Endothelial cell of umbilical vein (primary cell): ENCODE data around the gene CYP46A1. TPM values are rescaled to one million over a fixed set of nuclear protein-coding genes. Genes with fewer than 3 reads are reported as not detected.

ENCODE experiments used
- BruUV-seq: library from RNA; stranded (reverse); fragments of 400-500 nt; replicated peaks from 2 replicates; lab custom pipeline; 2021; lab: Mats Ljungman, UMichigan
- CTCF ChIA-PET: fragments of 300-600, 350-600 bp; sonication (Branson Sonifier 250); formaldehyde crosslinking; loops from one replicate; lab custom pipeline; 2021; ENCODE audit warnings: antibody characterized with exemption, inconsistent platforms; lab: Charles Lee
- POLR2A ChIA-PET: fragments of 300-600, 350-600 bp; sonication (Branson Sonifier 250); formaldehyde crosslinking; loops from one replicate; lab custom pipeline; 2021; ENCODE audit warnings: antibody characterized with exemption, inconsistent platforms; lab: Charles Lee
- DNase-seq: peaks from one replicate; pipeline ENCODE4 v3.0.0-alpha.2; 2011; ENCODE audit warnings: low read depth, low spot score
- FAIRE-seq: peaks from 2 replicates; lab custom pipeline; 2011; peaks lifted over from hg19 to GRCh38; lab: Jason Lieb, UNC
- H2AFZ ChIP-seq: 2 replicates; pipeline ENCODE4 v1.6.0; 2012; ENCODE audit warnings: low read depth, low read length, control low read depth, inconsistent platforms
- H3K27ac ChIP-seq: 2 replicates; pipeline ENCODE4 v1.5.1; 2011; ENCODE audit warnings: low read depth, mild to moderate bottlenecking, control low read depth, low read length, moderate library complexity; ENCODE audit not compliant: insufficient read depth
- H3K27me3 ChIP-seq, 2 experiments: 2 replicates each; pipeline versions ENCODE4 v1.6.0 to v1.6.1; 2011; ENCODE audit warnings: low read length in 2 of 2, mixed read lengths in 1 of 2; ENCODE audit not compliant: control insufficient read depth in 2 of 2, insufficient read depth in 2 of 2
- H3K36me3 ChIP-seq, 2 experiments: 2 replicates in 1 of 2; 3 replicates in 1 of 2; pipeline ENCODE4 v1.5.1; 2011; ENCODE audit warnings: low read length in 2 of 2, mild to moderate bottlenecking in 1 of 2, moderate library complexity in 1 of 2; ENCODE audit not compliant: control insufficient read depth in 2 of 2, insufficient read depth in 2 of 2; ENCODE audit errors: extremely low read depth in 1 of 2
- H3K4me1 ChIP-seq: 3 replicates; pipeline ENCODE4 v1.5.1; 2011; ENCODE audit warnings: mild to moderate bottlenecking, low read length; ENCODE audit not compliant: control insufficient read depth, insufficient read depth; ENCODE audit errors: extremely low read depth
- H3K4me2 ChIP-seq: 2 replicates; pipeline ENCODE4 v1.6.1; 2011; ENCODE audit warnings: low read length, control low read depth, mixed read lengths; ENCODE audit not compliant: insufficient read depth
- H3K4me3 ChIP-seq, 3 experiments: fragments of 200-600 bp in 1 of 3; sonication (generic), shearing (Covaris generic) in 1 of 3; replicated peaks in 1 of 3; 2 replicates each; pipeline ENCODE4 v1.5.1; 2011 to 2016; ENCODE audit warnings: control low read depth in 3 of 3, low read length in 3 of 3, mild to moderate bottlenecking in 2 of 3, inconsistent platforms in 1 of 3, low read depth in 1 of 3, moderate library complexity in 1 of 3; ENCODE audit not compliant: insufficient read depth in 1 of 3
- H3K79me2 ChIP-seq: 2 replicates; pipeline ENCODE4 v1.6.0; 2012; ENCODE audit warnings: low read length, inconsistent platforms; ENCODE audit not compliant: control insufficient read depth, insufficient read depth
- H3K9ac ChIP-seq: replicated peaks from 2 replicates; pipeline ENCODE3; 2011; ENCODE audit warnings: low read length, control low read depth; ENCODE audit not compliant: insufficient read depth; ENCODE audit errors: extremely low read depth
- H3K9me1 ChIP-seq: replicated peaks from 3 replicates; pipeline ENCODE4 v1.6.0; 2011; ENCODE audit warnings: mild to moderate bottlenecking, low read length; ENCODE audit not compliant: control insufficient read depth, insufficient read depth; ENCODE audit errors: extremely low read depth
- H3K9me3 ChIP-seq: replicated peaks from 2 replicates; pipeline ENCODE4 v1.5.1; 2012; ENCODE audit warnings: low read length, inconsistent platforms; ENCODE audit not compliant: control insufficient read depth, insufficient read depth
- H4K20me1 ChIP-seq: replicated peaks from 2 replicates; pipeline ENCODE3; 2011; ENCODE audit warnings: mild to moderate bottlenecking, low read length; ENCODE audit not compliant: control insufficient read depth, insufficient read depth; ENCODE audit errors: extremely low read depth
- FOS ChIP-seq: IDR thresholded peaks from 2 replicates; pipeline ENCODE4 v1.6.1; 2011; ENCODE audit warnings: mild to moderate bottlenecking, low read length, moderate library complexity, borderline replicate concordance; ENCODE audit not compliant: insufficient read depth
- JUN ChIP-seq: IDR thresholded peaks from 2 replicates; pipeline ENCODE4 v1.6.1; 2011; ENCODE audit warnings: borderline replicate concordance, low read depth; ENCODE audit not compliant: insufficient read length, insufficient read depth
- MYC ChIP-seq: IDR thresholded peaks from one replicate; pipeline ENCODE4 v1.6.1; 2011; ENCODE audit warnings: mild to moderate bottlenecking, low read depth, low read length
- dilution Hi-C: fragments of 300-500 bp; cut with MboI; formaldehyde crosslinking; loops from one replicate; pipeline ENCODE4 v1.15.0; 2019; ENCODE audit warnings: low sequenced_read_pairs; ENCODE audit not compliant: extremely low pct_ligation_motif_present
- intact Hi-C: fragments of 100-400 bp; cut with micrococcal nuclease; formaldehyde crosslinking; loops from one replicate; pipeline ENCODE4 v1.10.0; 2022
- polyA plus RNA-seq, 4 experiments: library from polyadenylated mRNA; depleted of rRNA in 3 of 4; stranded (reverse) in 3 of 4; unstranded in 1 of 4; fragments of >200 nt; gene quantifications; 2 replicates each; pipeline versions ENCODE4 v1.2.1 to v1.2.3, GENCODE V29; 2011 to 2012; ENCODE audit warnings: missing spikeins in 1 of 4
- total RNA-seq: library from RNA; stranded (reverse); gene quantifications from 2 replicates; pipeline ENCODE4 v1.2.3, GENCODE V29; 2021
- TF ChIP-seq, protein P1 (sequence below), 2 donors: IDR thresholded peaks; 1 replicate in 1 of 2; 2 replicates in 1 of 2; pipeline ENCODE4 v1.5.1; 2011; ENCODE audit warnings: low read length in 2 of 2, mild to moderate bottlenecking in 2 of 2, moderate library complexity in 2 of 2, control low read depth in 1 of 2, inconsistent platforms in 1 of 2, low read depth in 1 of 2; ENCODE audit not compliant: insufficient read depth in 1 of 2; ENCODE audit errors: extremely low read depth in 1 of 2

The CYP46A1 gene
- total and polyA plus RNA-seq, 2 donors (not counting 3 experiments of a cell fraction or from before 2014, with no cell fraction given), result 0.03 to 0.24 TPM

DNA sequence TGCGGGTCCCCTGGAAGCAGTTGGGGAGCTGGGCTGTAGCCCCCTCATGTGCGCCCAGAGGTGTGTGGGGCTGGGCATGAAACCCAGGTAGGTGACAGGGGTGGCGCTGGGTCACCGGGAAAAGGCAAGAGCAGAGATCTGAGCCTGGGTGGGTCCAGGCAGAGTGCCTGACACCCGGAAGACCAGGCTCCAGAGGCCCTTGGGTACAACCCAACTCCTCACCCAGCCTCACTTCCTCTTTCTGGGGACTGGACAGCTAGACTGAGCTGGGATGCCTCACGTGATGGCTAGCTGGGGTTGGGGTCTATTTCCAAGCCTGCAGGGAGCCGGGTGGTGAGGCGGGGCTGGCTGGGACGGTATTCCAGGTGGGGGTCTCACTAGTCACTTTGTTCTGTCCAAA, 16.3 kb upstream of the CYP46A1 start:
- H3K4me1 ChIP-seq, result no peaks in the 10 kb centered on the region
- TF ChIP-seq FOS (no peak), MYC (no peak), JUN (no peak)
- TF ChIP-seq, protein P1, sequence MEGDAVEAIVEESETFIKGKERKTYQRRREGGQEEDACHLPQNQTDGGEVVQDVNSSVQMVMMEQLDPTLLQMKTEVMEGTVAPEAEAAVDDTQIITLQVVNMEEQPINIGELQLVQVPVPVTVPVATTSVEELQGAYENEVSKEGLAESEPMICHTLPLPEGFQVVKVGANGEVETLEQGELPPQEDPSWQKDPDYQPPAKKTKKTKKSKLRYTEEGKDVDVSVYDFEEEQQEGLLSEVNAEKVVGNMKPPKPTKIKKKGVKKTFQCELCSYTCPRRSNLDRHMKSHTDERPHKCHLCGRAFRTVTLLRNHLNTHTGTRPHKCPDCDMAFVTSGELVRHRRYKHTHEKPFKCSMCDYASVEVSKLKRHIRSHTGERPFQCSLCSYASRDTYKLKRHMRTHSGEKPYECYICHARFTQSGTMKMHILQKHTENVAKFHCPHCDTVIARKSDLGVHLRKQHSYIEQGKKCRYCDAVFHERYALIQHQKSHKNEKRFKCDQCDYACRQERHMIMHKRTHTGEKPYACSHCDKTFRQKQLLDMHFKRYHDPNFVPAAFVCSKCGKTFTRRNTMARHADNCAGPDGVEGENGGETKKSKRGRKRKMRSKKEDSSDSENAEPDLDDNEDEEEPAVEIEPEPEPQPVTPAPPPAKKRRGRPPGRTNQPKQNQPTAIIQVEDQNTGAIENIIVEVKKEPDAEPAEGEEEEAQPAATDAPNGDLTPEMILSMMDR (IDR thresholded peaks at IDR 0.05; ENCODE audit: extremely low read depth in 1 of 2, insufficient read depth in 1 of 2, low read depth in 1 of 2, low read length in 2 of 2), result no peak
- dilution Hi-C loops, result no loop called here
- no peaks in the 10 kb centered on the region for H3K27me3 ChIP-seq
- ChIA-PET CTCF (interaction anchor here (1.0 kb wide), 1 partner anchor 279 kb away, joined by 3 read pairs; no protein-coding TSS in a partner anchor), POLR2A (no interaction called here)
- H3K4me3 ChIP-seq, result no peak overlapping the region
- H3K27ac ChIP-seq, result no peak overlapping the region
- H3K9ac ChIP-seq, result no peak overlapping the region
- no peaks in the 10 kb centered on the region for H3K36me3 ChIP-seq
- H2AFZ ChIP-seq, result no peak overlapping the region
- DNase-seq (no peak), FAIRE-seq (no peak)
- intact Hi-C loops, result no loop called here
- no peak overlapping the region for H3K4me2 ChIP-seq
- no peaks in the 10 kb centered on the region for H3K79me2 ChIP-seq
- H4K20me1 ChIP-seq, result no peaks in the 10 kb centered on the region
- no peaks in the 10 kb centered on the region for H3K9me1 ChIP-seq
- BruUV-seq, result no TSS peak
- no peaks in the 10 kb centered on the region for H3K9me3 ChIP-seq
